H1 (cell line): ENCODE measurements around the gene BHLHE23.

Source experiments
- EZH2 ChIP-seq: fragments of 200-600 bp; sonication (generic); IDR thresholded peaks from 2 replicates; pipeline ENCODE4 v1.7.1; 2012; ENCODE audit warnings: low read depth, mild to moderate bottlenecking, moderate library complexity, low read length, inconsistent platforms; ENCODE audit not compliant: severe bottlenecking
- SP4 ChIP-seq: IDR thresholded peaks from 2 replicates; pipeline ENCODE4 v1.6.1; 2012; ENCODE audit warnings: low read length, inconsistent platforms

DNA sequence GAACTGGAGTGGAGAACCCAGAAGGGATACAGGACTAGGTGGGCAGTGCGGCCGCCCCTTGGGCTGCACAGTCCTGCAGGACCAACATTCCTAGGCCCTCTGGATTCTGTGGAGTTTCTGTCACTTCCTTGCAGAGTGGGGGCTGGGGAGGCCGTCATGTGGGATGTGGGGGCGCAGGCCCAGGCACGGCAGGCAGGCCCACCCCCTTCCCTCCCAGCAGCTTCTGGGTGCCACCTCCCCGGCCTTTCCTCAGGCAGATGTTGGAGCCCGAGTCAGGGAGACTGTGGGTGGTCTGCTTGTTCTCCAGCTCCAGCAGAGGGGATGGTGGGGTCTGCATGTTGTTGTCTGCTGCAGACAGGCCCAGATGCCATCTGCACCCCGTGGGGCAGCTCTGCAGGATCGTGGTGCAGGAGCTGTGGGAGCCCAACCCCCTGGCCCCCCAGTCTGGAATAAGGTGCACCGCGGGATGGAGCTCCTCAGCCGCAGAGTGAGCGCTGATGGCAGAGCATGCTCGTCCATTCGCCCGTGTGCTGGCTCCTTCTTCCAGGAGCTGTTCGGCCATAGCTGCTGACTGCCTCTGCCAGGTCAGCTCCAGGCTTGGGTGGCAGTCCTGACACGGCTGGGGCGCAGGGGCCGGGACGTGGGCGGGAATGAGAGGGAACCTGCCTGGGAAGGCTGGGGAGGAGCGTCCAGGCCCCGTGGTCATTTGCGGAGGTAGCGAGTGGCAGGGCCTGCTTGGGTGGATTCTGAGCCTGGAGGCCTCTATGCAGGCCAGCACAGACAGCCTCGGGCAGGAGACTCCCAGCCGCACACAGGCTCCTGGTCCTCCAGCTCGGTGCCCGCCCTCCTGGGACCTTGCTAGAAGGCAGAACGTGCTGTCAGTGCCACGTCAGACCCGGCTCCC lies 36.2 kb downstream of the BHLHE23 start:
- TF ChIP-seq SP4 (no peak), EZH2 (no peak)
